ENCODE data around the gene COLGALT1.
"Not testable (repeated sequence)": the region's sequence is repeated elsewhere in the genome, so short reads cannot be mapped to it uniquely, and the experiment has no call there.

Gene COLGALT1
- 42.1 to 58.7 reads per million in 2 donors for total RNA-seq

- peak; percentile 90 to 99 (median 97) for DNase-seq
Observed at GRCh38 chr19:17555480-17555928, at the start of gene COLGALT1. COLGALT1 (plus strand) TSS chr19:17555649; CDS start chr19:17555714, 65 bp downstream.

GRCh38 chr19:17506745-17507144 is 48.7 kb upstream of the COLGALT1 start:
- no peak for DNase-seq

DNA sequence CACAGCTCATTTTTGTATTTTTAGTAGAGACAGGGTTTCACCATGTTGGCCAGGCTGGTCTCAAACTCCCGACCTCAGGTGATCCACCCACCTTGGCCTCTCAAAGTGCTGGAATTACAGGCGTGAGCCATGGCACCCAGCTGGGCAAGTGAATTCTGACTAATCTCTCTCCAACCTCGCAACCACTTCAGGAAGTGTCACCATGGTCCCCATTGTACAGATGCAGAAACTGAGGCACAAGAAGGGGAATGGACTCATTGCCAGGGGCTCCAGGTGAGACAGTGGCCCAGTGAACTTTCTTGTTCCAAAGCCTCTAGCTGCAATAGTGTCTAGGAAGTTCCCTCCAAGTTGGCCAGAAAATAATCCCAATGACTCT is 46.9 kb upstream of the COLGALT1 start:
- not testable (repeated sequence) for DNase-seq

- DNase-seq = no peak
Observed at GRCh38 chr19:17510220-17510993, 45.0 kb upstream of the COLGALT1 start.

DNA sequence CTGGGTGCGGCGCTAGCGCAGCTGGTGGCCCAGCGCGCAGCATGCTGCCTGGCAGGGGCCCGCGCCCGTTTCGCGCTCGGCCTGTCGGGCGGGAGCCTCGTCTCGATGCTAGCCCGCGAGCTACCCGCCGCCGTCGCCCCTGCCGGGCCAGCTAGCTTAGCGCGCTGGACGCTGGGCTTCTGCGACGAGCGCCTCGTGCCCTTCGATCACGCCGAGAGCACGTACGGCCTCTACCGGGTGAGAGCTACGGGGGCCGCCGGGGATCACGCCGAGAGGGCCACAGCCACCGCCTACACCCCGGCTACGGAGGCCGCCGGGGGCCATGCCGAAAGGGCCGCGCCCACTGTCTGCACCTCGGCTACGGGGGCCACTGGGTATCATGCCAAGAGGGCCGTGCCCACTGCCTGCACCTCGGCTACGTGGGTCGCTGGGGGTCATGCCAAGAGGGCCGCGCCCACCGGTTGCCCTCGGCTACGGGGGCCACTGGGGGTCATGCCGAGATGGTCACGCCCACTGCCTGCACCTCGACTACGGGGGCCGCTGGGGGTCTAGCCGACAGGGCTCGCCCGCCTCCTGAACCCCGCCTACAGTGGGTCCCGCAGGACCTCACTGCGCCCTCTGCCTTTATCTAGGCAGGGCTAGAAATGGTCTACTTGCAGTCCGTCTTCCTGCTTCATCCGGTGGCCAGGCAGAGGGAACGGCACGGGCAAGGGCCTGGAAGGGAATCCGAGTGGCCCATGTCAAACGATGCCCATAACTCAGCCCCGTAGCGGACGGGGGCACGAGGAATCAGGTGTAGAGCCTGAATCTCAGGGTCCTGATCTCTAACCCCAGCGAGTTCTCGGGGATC is 43.5 kb upstream of the COLGALT1 start:
- DNase-seq = peak; percentile 67 to 97 (median 81)

DNA sequence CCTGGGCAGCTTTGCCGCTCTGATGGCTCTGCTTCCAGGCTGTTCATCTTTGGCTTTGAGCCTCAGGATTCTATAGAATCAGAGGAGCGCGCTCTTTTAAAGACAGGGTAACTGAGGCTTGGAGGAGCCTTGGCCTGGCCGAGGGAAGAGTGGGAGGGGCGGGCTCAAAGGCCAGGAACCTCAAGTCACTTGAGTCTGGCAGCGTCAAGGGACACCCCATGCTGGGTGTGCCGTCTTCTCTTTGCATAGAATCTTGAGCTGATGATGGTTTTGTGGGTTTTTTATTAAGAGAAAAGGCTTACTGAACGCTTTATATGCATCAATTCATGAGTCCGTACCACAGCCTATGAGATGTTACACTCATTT is 42.9 kb upstream of the COLGALT1 start:
- peak in 1 of 5 experiments; percentile 29 for DNase-seq

- no peak for DNase-seq
Observed at GRCh38 chr19:17515408-17516149, 39.9 kb upstream of the COLGALT1 start.

DNA sequence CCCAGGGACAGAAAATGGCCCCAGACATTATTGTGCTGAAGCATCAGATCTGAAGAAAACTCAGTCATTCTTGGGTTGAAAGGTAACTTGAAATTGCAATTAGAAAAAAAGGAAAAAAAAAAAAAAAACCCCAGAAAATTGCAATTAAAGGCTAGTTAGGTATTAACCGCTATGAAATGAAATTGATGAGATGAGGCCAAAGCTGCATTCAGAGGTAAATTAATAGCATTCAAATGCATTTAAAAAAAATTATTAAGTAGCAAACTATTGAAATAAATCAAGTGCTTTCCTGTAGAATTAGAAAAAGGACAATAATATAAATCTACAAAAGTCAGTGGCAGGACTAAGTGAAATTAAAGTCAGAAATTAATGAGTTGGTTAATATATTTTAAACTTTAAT is 37.6 kb upstream of the COLGALT1 start:
- peak in 1 of 5 experiments; percentile 27 for DNase-seq

DNA sequence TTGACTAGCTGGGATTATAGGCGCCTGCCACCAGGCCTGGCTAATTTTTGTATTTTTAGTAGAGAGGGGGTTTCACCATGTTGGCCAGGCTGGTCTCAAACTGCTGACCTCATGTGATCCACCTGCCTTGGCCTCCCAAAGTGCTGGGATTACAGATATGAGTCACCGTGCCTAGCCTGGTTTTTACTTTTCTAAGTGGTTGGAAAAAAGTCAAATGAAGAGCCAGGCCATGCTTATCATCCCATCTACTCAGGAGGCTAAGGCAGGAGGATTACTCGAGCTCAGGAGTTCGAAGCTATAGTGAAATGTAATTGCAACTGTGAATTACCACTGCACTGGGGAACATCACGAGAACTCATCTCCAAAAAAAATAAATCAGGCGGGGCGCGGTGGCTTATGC is 36.8 kb upstream of the COLGALT1 start:
- not testable (repeated sequence) for DNase-seq

GRCh38 chr19:17519967-17520366 is 35.5 kb upstream of the COLGALT1 start:
- no peak for DNase-seq

DNA sequence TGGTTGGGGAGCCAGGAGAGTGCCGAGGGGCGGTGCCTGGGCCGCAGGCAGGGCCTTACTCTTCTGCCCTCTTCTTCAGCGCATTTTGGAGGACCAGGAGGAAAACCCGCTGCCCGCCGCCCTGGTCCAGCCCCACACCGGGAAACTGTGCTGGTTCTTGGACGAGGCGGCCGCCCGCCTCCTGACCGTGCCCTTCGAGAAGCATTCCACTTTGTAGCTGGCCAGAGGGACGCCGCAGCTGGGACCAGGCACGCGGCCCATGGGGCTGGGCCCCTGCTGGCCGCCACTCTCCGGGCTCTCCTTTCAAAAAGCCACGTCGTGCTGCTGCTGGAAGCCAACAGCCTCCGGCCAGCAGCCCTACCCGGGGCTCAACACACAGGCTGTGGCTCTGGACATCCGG is 34.6 kb upstream of the COLGALT1 start:
- no peak for DNase-seq

DNA sequence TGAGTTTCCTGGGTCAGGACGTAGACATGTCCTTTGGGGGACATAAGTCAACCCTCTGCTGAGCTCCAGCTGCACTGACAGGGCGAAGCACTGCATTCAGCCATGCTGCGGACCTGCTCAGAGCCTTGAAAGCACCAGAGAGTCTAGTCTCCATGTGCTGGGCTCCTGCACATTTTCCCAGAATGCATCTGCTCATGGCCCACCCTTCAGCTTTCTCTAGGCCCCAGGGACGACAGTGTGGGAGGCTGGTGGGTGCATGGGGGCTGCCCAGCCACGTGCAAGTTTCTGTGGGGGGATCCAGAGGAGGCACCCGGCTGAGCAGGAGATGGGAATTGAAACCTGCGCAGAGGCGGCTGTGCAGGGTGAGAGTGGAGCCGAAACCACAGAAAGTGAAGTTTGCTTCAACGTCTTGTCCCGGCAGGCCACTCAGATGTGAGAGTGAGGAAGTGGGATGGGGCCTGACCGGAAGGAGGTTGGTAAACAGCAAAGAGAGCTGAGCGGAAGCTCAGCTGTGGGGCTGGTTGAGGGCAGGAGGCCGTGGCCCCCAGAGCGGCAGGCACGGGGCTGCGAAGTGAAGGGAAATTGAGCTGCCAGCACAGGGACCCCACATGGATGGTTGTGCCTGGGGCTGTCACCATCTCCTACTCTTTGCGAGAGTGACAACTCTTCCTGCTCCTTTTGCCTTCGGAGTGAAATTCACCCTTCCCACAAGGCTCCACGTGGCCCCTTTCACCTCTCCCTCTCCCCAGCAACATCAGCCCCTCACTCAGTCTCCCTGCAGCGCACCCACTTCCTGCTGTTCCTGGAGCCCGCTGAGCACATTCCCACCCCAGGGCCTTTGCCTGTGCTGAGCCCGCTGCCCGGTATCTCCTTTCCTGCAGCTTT is 32.2 kb upstream of the COLGALT1 start:
- DNase-seq = peak in 2 of 5 experiments; percentile 30 to 91

GRCh38 chr19:17524651-17525050 is 30.8 kb upstream of the COLGALT1 start:
- DNase-seq = no peak

GRCh38 chr19:17525141-17525540 is 30.3 kb upstream of the COLGALT1 start:
- no peak for DNase-seq

GRCh38 chr19:17526922-17527321 is 28.5 kb upstream of the COLGALT1 start:
- no peak for DNase-seq

- no peak for DNase-seq
Observed at GRCh38 chr19:17527326-17527725, 28.1 kb upstream of the COLGALT1 start.

GRCh38 chr19:17528610-17529009 is 26.8 kb upstream of the COLGALT1 start:
- DNase-seq = no peak

DNA sequence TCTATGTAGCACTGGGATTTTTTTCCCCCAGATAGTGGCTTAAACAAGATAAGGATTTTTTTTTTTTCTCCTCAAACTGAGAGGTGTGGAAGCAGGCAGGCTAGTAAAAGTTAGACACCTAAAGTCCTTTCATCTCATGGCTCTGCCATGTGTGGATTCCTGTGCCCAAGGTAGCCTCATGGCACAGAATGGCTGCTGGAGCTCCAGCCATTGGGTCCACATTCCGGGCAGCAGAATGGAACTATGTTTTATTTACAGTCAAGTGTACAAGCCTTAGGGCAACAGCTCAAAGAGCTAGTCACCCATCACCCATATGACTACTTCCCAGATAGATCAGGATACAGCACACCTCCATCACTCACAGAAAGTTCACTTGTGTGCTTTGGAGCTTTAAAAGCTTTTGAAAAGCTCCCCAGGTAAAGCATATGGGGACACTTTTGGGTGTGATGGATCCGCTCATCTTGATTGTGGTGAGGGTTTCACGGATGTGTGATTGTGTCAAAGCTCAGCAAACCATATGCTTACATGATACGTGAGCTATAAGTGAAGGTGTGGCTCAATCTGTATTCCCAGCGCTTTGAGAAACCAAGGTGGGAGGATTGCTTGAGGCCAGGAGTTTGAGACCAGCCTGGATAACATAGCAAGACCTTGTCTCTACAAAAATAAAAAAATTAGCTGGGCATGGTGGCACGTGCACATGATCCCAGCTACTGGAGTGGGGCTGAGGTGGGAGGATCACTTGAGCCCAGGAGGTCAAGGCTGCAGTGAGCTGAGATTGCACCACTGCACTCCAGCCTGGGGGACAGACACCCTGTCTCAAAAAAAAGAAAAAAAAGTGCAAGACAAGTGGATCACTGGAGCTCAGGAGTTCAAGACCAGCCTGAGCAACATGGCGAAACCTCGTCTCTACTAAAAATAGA is 25.9 kb upstream of the COLGALT1 start:
- no peak for DNase-seq

DNA sequence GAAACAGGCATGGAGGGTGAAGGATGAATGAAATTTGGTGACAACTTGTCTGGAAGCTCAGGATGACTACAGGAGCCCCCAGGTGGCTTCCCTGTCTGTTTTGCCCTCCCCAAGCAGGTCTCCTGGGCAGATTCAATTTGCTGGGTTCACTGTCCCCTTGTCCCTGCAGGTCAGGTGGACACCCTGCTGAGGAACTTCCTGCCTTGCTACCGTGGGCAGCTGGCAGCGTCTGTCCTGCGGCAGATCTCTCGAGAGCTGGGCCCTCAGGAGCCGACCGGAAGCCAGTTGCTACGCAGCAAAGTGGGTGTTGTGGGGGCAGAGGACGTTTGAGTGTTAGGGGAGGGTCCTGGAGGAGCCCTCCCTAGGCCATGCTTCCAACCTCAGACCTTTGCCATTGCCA is 24.9 kb upstream of the COLGALT1 start:
- DNase-seq = no peak

GRCh38 chr19:17532116-17532515 is 23.3 kb upstream of the COLGALT1 start:
- DNase-seq = no peak

DNA sequence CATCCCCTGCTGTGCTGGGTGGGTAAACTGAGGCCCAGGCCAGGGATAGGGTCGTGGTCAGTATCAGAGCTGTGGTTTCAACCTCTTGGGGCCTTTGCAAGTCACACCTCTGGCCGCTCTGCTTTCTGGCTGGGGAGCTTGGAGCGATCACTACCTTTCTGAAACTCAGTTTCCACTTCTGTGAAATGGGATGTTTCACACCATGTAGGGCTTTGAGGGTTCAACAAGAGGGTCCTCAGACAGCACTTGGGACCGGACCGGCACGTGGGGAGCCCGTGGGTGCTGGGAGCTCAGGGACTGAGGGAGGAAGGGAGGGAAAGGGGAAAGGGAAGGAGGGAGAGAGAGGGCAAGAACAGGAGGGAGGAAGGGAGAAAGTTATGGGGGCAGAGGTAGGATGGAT is 22.9 kb upstream of the COLGALT1 start:
- DNase-seq = no peak
